Stimulated activated naive CD8-positive, alpha-beta T cell treated with anti-CD3 and anti-CD28 coated beads, Interleukin-15, amount 100 ng/mL, for 72 hours (primary cell): ENCODE results near the gene POLR1A.

ENCODE experiments used
- ATAC-seq: fragments of 150-1000 bp; cut with Tn5 transposase; 2 replicates; pipeline ENCODE4 v1.10.0; 2021; ENCODE audit warnings: mild to moderate bottlenecking, moderate library complexity
- DNase-seq, 2 donors: peaks; one replicate each; pipeline ENCODE4 v3.0.0; 2021 to 2022
- H3K27ac Mint-ChIP-seq, 2 donors: one replicate each; pipeline ENCODE4 v1.8.0; 2022; ENCODE audit warnings: mild to moderate bottlenecking in 2 of 2, mixed read lengths in 2 of 2, moderate library complexity in 2 of 2
- H3K27me3 Mint-ChIP-seq: one replicate; pipeline ENCODE4 v1.8.0; 2022; ENCODE audit warnings: mixed read lengths
- H3K4me1 Mint-ChIP-seq: one replicate; pipeline ENCODE4 v1.8.0; 2022; ENCODE audit warnings: mild to moderate bottlenecking, mixed read lengths
- H3K4me3 Mint-ChIP-seq, 2 donors: one replicate each; pipeline ENCODE4 v1.8.0; 2022; ENCODE audit warnings: mild to moderate bottlenecking in 2 of 2, mixed read lengths in 2 of 2, moderate library complexity in 1 of 2
- H3K9me3 Mint-ChIP-seq, 2 donors: one replicate each; pipeline ENCODE4 v1.8.0; 2022; ENCODE audit warnings: mixed read lengths in 2 of 2

The POLR1A gene

GRCh38 chr2:86053166-86053565, 52.5 kb downstream of the POLR1A start:
- no peak overlapping the region for H3K4me3 Mint-ChIP-seq

GRCh38 chr2:86052676-86053075, 53.0 kb downstream of the POLR1A start:
- Mint-ChIP-seq H3K9me3 (no peaks in the 10 kb centered on the region), H3K27ac (no peak overlapping the region), H3K27me3 (no peaks in the 10 kb centered on the region), H3K4me3 (no peak overlapping the region), H3K4me1 (no peaks in the 10 kb centered on the region)
- DNase-seq (no peak), ATAC-seq (no peak)

More at GRCh38 chr2:86053166-86053565, 52.5 kb downstream of the POLR1A start:
- no peaks in the 10 kb centered on the region for H3K9me3 Mint-ChIP-seq
- DNase-seq (no peak), ATAC-seq (no peak)
- H3K27me3 Mint-ChIP-seq, result no peaks in the 10 kb centered on the region
- H3K4me1 Mint-ChIP-seq, result no peaks in the 10 kb centered on the region
- H3K27ac Mint-ChIP-seq, result peak overlapping the region in 1 of 2 donors; percentile 13

- Mint-ChIP-seq H3K9me3 (no peaks in the 10 kb centered on the region), H3K4me3 (no peak overlapping the region), H3K27ac (no peak overlapping the region), H3K4me1 (no peaks in the 10 kb centered on the region), H3K27me3 (no peaks in the 10 kb centered on the region)
- ATAC-seq (no peak), DNase-seq (no peak)
Observed at GRCh38 chr2:86052265-86052664, 53.4 kb downstream of the POLR1A start.

- H3K27ac Mint-ChIP-seq, result no peak overlapping the region
- no peaks in the 10 kb centered on the region for H3K4me1 Mint-ChIP-seq
- no peak for ATAC-seq
- DNase-seq, result no peak
- no peaks in the 10 kb centered on the region for H3K27me3 Mint-ChIP-seq
- no peak overlapping the region for H3K4me3 Mint-ChIP-seq
- H3K9me3 Mint-ChIP-seq, result no peaks in the 10 kb centered on the region
Observed at GRCh38 chr2:86050301-86050700, 55.4 kb downstream of the POLR1A start.

GRCh38 chr2:86049529-86049928, 56.2 kb downstream of the POLR1A start:
- DNase-seq (no peak), ATAC-seq (no peak)
- Mint-ChIP-seq H3K27ac (no peak overlapping the region), H3K4me1 (no peaks in the 10 kb centered on the region), H3K27me3 (no peaks in the 10 kb centered on the region), H3K4me3 (no peak overlapping the region), H3K9me3 (no peaks in the 10 kb centered on the region)

- no peak for ATAC-seq
- Mint-ChIP-seq H3K4me1 (no peaks in the 10 kb centered on the region), H3K9me3 (no peaks in the 10 kb centered on the region), H3K27me3 (no peaks in the 10 kb centered on the region), H3K4me3 (no peak overlapping the region), H3K27ac (no peak overlapping the region)
- DNase-seq, result no peak
Observed at GRCh38 chr2:86048888-86049287, 56.8 kb downstream of the POLR1A start.

GRCh38 chr2:86048383-86048701, 57.3 kb downstream of the POLR1A start:
- H3K9me3 Mint-ChIP-seq, result no peaks in the 10 kb centered on the region
- no peaks in the 10 kb centered on the region for H3K4me1 Mint-ChIP-seq

GRCh38 chr2:86047575-86048382, 57.9 kb downstream of the POLR1A start:
- no peak overlapping the region for H3K27ac Mint-ChIP-seq
- H3K4me3 Mint-ChIP-seq, result no peak overlapping the region
- no peaks in the 10 kb centered on the region for H3K9me3 Mint-ChIP-seq
- H3K4me1 Mint-ChIP-seq, result peaks cover 5% of the 10 kb centered on the region
- no peak for ATAC-seq
- no peak for DNase-seq
- H3K27me3 Mint-ChIP-seq, result no peaks in the 10 kb centered on the region

More at GRCh38 chr2:86048383-86048701, 57.3 kb downstream of the POLR1A start:
- ATAC-seq (no peak), DNase-seq (no peak)
- no peak overlapping the region for H3K4me3 Mint-ChIP-seq
- peak overlapping the region in 1 of 2 donors; percentile 19 for H3K27ac Mint-ChIP-seq
- H3K27me3 Mint-ChIP-seq, result no peaks in the 10 kb centered on the region

GRCh38 chr2:86045541-86045940, 60.1 kb downstream of the POLR1A start:
- ATAC-seq (no peak), DNase-seq (no peak)
- no peak overlapping the region for H3K4me3 Mint-ChIP-seq
- H3K27ac Mint-ChIP-seq, result peak overlapping the region in 1 of 2 donors; percentile 28
- H3K27me3 Mint-ChIP-seq, result no peaks in the 10 kb centered on the region
- H3K9me3 Mint-ChIP-seq, result no peaks in the 10 kb centered on the region
- peaks cover 28% of the 10 kb centered on the region for H3K4me1 Mint-ChIP-seq

GRCh38 chr2:86044614-86045013, 61.1 kb downstream of the POLR1A start:
- ATAC-seq, result no peak
- Mint-ChIP-seq H3K27ac (peak overlapping the region in 1 of 2 donors; percentile 96), H3K27me3 (no peaks in the 10 kb centered on the region), H3K9me3 (no peaks in the 10 kb centered on the region), H3K4me1 (peaks cover 37% of the 10 kb centered on the region), H3K4me3 (no peak overlapping the region)
- no peak for DNase-seq

GRCh38 chr2:86044045-86044444, 61.6 kb downstream of the POLR1A start:
- no peaks in the 10 kb centered on the region for H3K9me3 Mint-ChIP-seq
- no peak overlapping the region for H3K27ac Mint-ChIP-seq
- no peak overlapping the region for H3K4me3 Mint-ChIP-seq
- DNase-seq (no peak), ATAC-seq (no peak)
- no peaks in the 10 kb centered on the region for H3K27me3 Mint-ChIP-seq
- H3K4me1 Mint-ChIP-seq, result peaks cover 43% of the 10 kb centered on the region

GRCh38 chr2:86042256-86043168, 63.2 kb downstream of the POLR1A start:
- peak overlapping the region in 1 of 2 donors; percentile 81 for H3K27ac Mint-ChIP-seq
- ATAC-seq (no peak), DNase-seq (no peak)
- H3K4me3 Mint-ChIP-seq, result no peak overlapping the region
- H3K9me3 Mint-ChIP-seq, result no peaks in the 10 kb centered on the region
- H3K27me3 Mint-ChIP-seq, result no peaks in the 10 kb centered on the region
- peaks cover 58% of the 10 kb centered on the region for H3K4me1 Mint-ChIP-seq

GRCh38 chr2:86039963-86040655, 65.6 kb downstream of the POLR1A start:
- Mint-ChIP-seq H3K9me3 (no peaks in the 10 kb centered on the region), H3K27me3 (no peaks in the 10 kb centered on the region), H3K27ac (no peak overlapping the region), H3K4me1 (peaks cover 82% of the 10 kb centered on the region), H3K4me3 (no peak overlapping the region)
- no peak for ATAC-seq
- no peak for DNase-seq

GRCh38 chr2:86039178-86039962, 66.3 kb downstream of the POLR1A start:
- ATAC-seq, result no peak
- Mint-ChIP-seq H3K27me3 (no peaks in the 10 kb centered on the region), H3K4me1 (peaks cover 89% of the 10 kb centered on the region), H3K27ac (peak overlapping the region in 1 of 2 donors; percentile 97), H3K4me3 (no peak overlapping the region), H3K9me3 (no peaks in the 10 kb centered on the region)
- DNase-seq, result no peak
